Neuronal stem cell (in vitro differentiated cells): Measurements from ENCODE around the gene SHC1.

Source experiments
- DNase-seq: peaks from one replicate; pipeline ENCODE4 v3.0.0-alpha.2; 2013; ENCODE audit warnings: low spot score
- H2AFZ ChIP-seq: one replicate; pipeline ENCODE4 v1.6.1; 2013; ENCODE audit warnings: mild to moderate bottlenecking, low read length, inconsistent platforms
- H2AK5ac ChIP-seq: 2 replicates; pipeline ENCODE4 v1.6.1; 2013; ENCODE audit warnings: low read depth, mild to moderate bottlenecking, inconsistent platforms, low read length, moderate library complexity, mixed read lengths
- H2BK120ac ChIP-seq: 2 replicates; pipeline ENCODE4 v1.6.1; 2013; ENCODE audit warnings: low read depth, mild to moderate bottlenecking, inconsistent platforms, low read length, moderate library complexity, mixed read lengths
- H2BK12ac ChIP-seq: one replicate; pipeline ENCODE4 v1.6.1; 2013; ENCODE audit warnings: low read length, inconsistent platforms
- H2BK15ac ChIP-seq: 2 replicates; pipeline ENCODE4 v1.6.1; 2013; ENCODE audit warnings: mild to moderate bottlenecking, low read length, inconsistent platforms, mixed read lengths
- H2BK5ac ChIP-seq: one replicate; pipeline ENCODE4 v1.6.1; 2013; ENCODE audit warnings: inconsistent platforms, mild to moderate bottlenecking, low read length, moderate library complexity
- H3K14ac ChIP-seq: one replicate; pipeline ENCODE4 v1.6.1; 2013; ENCODE audit warnings: low read length, inconsistent platforms
- H3K18ac ChIP-seq: 2 replicates; pipeline ENCODE4 v1.6.1; 2013; ENCODE audit warnings: low read length, inconsistent platforms
- H3K23ac ChIP-seq: 2 replicates; pipeline ENCODE4 v1.6.1; 2013; ENCODE audit warnings: low read depth, mild to moderate bottlenecking, mixed read lengths, low read length, inconsistent platforms; ENCODE audit not compliant: poor library complexity
- H3K27ac ChIP-seq: replicated peaks from 3 replicates; pipeline ENCODE4 v1.5.1; 2013; ENCODE audit warnings: low read length, inconsistent platforms
- H3K27me3 ChIP-seq, 3 experiments: 2 replicates each; pipeline ENCODE4 v1.6.1; 2013; ENCODE audit warnings: low read length in 3 of 3, mild to moderate bottlenecking in 2 of 3, inconsistent platforms in 1 of 3, low read depth in 1 of 3, mixed read lengths in 1 of 3, moderate library complexity in 1 of 3; ENCODE audit not compliant: control insufficient read depth in 3 of 3, insufficient read depth in 3 of 3
- H3K36me3 ChIP-seq, 2 donors: replicated peaks in 1 of 2; 2 replicates each; pipeline ENCODE4 v1.6.1; 2013; ENCODE audit warnings: low read length in 2 of 2; ENCODE audit not compliant: control insufficient read depth in 2 of 2, insufficient read depth in 2 of 2
- H3K4ac ChIP-seq: 2 replicates; pipeline ENCODE4 v1.6.1; 2013; ENCODE audit warnings: inconsistent platforms, mild to moderate bottlenecking, low read length, moderate library complexity
- H3K4me1 ChIP-seq, 2 donors: 1 replicate in 1 of 2; 2 replicates in 1 of 2; pipeline ENCODE4 v1.6.1; 2013; ENCODE audit warnings: low read length in 2 of 2, low read depth in 1 of 2; ENCODE audit not compliant: control insufficient read depth in 2 of 2, insufficient read depth in 1 of 2
- H3K4me2 ChIP-seq: one replicate; pipeline ENCODE4 v1.6.1; 2013; ENCODE audit warnings: mild to moderate bottlenecking, low read length, inconsistent platforms; ENCODE audit not compliant: insufficient read depth, poor library complexity, severe bottlenecking
- H3K4me3 ChIP-seq, 2 donors: 2 replicates each; pipeline ENCODE4 v1.5.1; 2013; ENCODE audit warnings: low read length in 2 of 2, mild to moderate bottlenecking in 2 of 2, inconsistent platforms in 1 of 2, moderate library complexity in 1 of 2
- H3K79me1 ChIP-seq: one replicate; pipeline ENCODE4 v1.6.1; 2013; ENCODE audit warnings: low read depth, mild to moderate bottlenecking, inconsistent platforms, low read length, moderate library complexity
- H3K9ac ChIP-seq: one replicate; pipeline ENCODE4 v1.6.1; 2013; ENCODE audit warnings: mild to moderate bottlenecking, low read depth, low read length, inconsistent platforms; ENCODE audit not compliant: poor library complexity
- H3K9me3 ChIP-seq, 2 donors: replicated peaks in 1 of 2; 2 replicates each; pipeline versions ENCODE3 to v1.6.1; 2013; ENCODE audit warnings: low read length in 2 of 2, mild to moderate bottlenecking in 2 of 2, inconsistent platforms in 1 of 2, low read depth in 1 of 2, mixed read lengths in 1 of 2, moderate library complexity in 1 of 2; ENCODE audit not compliant: control insufficient read depth in 2 of 2, insufficient read depth in 1 of 2
- H4K8ac ChIP-seq: one replicate; pipeline ENCODE4 v1.6.1; 2013; ENCODE audit warnings: low read depth, mild to moderate bottlenecking, inconsistent platforms, low read length, moderate library complexity
- H4K91ac ChIP-seq: one replicate; pipeline ENCODE4 v1.6.1; 2013; ENCODE audit warnings: low read length, low read depth, mild to moderate bottlenecking, inconsistent platforms; ENCODE audit not compliant: poor library complexity
- WGBS, 2 donors: extraction: QIAGEN DNeasy Blood & Tissue Kit; methylation state at CpG; one replicate each; pipeline ENCODE4 v1.1.7; 2013; ENCODE audit warnings: missing lambda C conversion rate in 2 of 2, mixed read lengths in 1 of 2; ENCODE audit not compliant: insufficient read length in 2 of 2, insufficient replicate concordance in 1 of 2; ENCODE audit errors: extremely low coverage in 2 of 2; 5-methylcytosine and 5-hydroxymethylcytosine counted together

SHC1 gene

GRCh38 chr1:154925335-154926170 is 45.0 kb downstream of the SHC1 start:
- Histone ChIP-seq H3K4me1 (peaks cover 0 to 3% of the 10 kb centered on the region in 2 donors), H2BK120ac (no peak overlapping the region), H3K27ac (no peak overlapping the region), H3K18ac (no peak overlapping the region), H2AK5ac (no peak overlapping the region), H3K27me3 (no peaks in the 10 kb centered on the region), H3K9me3 (no peaks in the 10 kb centered on the region), H3K4ac (no peak overlapping the region), H2BK5ac (no peak overlapping the region), H2BK15ac (no peak overlapping the region), H3K14ac (no peak overlapping the region), H3K4me3 (no peak overlapping the region), H4K8ac (no peak overlapping the region), H3K79me1 (no peaks in the 10 kb centered on the region), H3K4me2 (no peak overlapping the region), H4K91ac (no peak overlapping the region), H3K9ac (no peak overlapping the region), H2AFZ (no peak overlapping the region), H3K23ac (no peak overlapping the region), H3K36me3 (peaks cover 21 to 66% of the 10 kb centered on the region in 2 donors), H2BK12ac (no peak overlapping the region)
- WGBS, 2 donors: no CpG with 5 or more reads among the region's 3 CpGs
- DNase-seq: no peak

DNA sequence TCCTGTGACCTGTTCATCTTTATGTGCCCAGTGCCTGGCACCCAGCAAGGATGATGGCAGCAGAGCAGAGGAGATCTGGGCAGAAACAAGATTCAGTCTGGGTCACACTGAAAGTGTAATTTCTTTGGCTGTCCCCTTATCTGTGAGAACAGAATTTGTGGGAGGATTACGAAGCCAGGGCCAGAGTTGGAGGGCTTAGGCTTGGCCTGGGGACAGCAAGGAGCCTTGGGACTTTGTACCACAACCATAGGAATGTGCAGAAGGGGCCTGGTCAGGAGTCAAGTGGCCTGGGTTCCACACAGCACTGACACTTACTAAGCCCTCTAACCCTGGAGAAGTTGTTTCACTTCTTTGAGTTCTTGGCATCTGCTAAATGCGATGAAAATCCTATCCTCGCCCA is 46.9 kb downstream of the SHC1 start:
- Histone ChIP-seq H3K4me3 (no peak overlapping the region), H4K91ac (no peak overlapping the region), H4K8ac (no peak overlapping the region), H3K27ac (no peak overlapping the region), H3K23ac (no peak overlapping the region), H2BK12ac (no peak overlapping the region), H3K4me1 (peaks cover 0 to 3% of the 10 kb centered on the region in 2 donors), H2BK15ac (no peak overlapping the region), H3K79me1 (no peaks in the 10 kb centered on the region), H2AFZ (no peak overlapping the region), H3K18ac (no peak overlapping the region), H3K4me2 (no peak overlapping the region), H3K4ac (no peak overlapping the region), H3K14ac (no peak overlapping the region), H2BK5ac (no peak overlapping the region), H3K36me3 (peaks cover 19 to 55% of the 10 kb centered on the region in 2 donors), H2AK5ac (no peak overlapping the region), H3K9ac (no peak overlapping the region), H2BK120ac (no peak overlapping the region), H3K9me3 (no peaks in the 10 kb centered on the region), H3K27me3 (no peaks in the 10 kb centered on the region)
- whole genome bisulfite sequencing, 2 donors: no CpG with 5 or more reads among the region's 3 CpGs
- DNase-seq: no peak

GRCh38 chr1:154913273-154913672 is 57.3 kb downstream of the SHC1 start:
- no peak overlapping the region for H2AK5ac ChIP-seq
- WGBS, 2 donors: no CpG with 5 or more reads among the region's 3 CpGs
- no peak for DNase-seq

GRCh38 chr1:154912755-154913154 is 57.8 kb downstream of the SHC1 start:
- no peak overlapping the region for H2BK12ac ChIP-seq
- no peaks in the 10 kb centered on the region for H3K4me1 ChIP-seq
- H3K36me3 ChIP-seq: no peaks in the 10 kb centered on the region
- no peak overlapping the region for H3K23ac ChIP-seq
- H3K27me3 ChIP-seq: no peaks in the 10 kb centered on the region
- H3K14ac ChIP-seq: no peak overlapping the region
- no peak overlapping the region for H3K18ac ChIP-seq
- no peaks in the 10 kb centered on the region for H3K79me1 ChIP-seq
- H4K91ac ChIP-seq: no peak overlapping the region
- no peak overlapping the region for H2BK120ac ChIP-seq
- no peak overlapping the region for H2AFZ ChIP-seq
- H2BK5ac ChIP-seq: no peak overlapping the region
- no peak overlapping the region for H3K9ac ChIP-seq
- no peak overlapping the region for H3K4me2 ChIP-seq
- no peak overlapping the region for H2BK15ac ChIP-seq
- no peak overlapping the region for H3K27ac ChIP-seq
- H2AK5ac ChIP-seq: no peak overlapping the region
- peaks cover 9 to 14% of the 10 kb centered on the region in 2 donors for H3K9me3 ChIP-seq
- WGBS, 2 donors: no CpG with 5 or more reads among the region's 2 CpGs
- H3K4me3 ChIP-seq: no peak overlapping the region
- no peak for DNase-seq
- no peak overlapping the region for H3K4ac ChIP-seq
- no peak overlapping the region for H4K8ac ChIP-seq

More at GRCh38 chr1:154913273-154913672, 57.3 kb downstream of the SHC1 start:
- Histone ChIP-seq H3K79me1 (no peaks in the 10 kb centered on the region), H3K4me1 (no peaks in the 10 kb centered on the region), H3K23ac (no peak overlapping the region), H3K4me3 (no peak overlapping the region), H4K91ac (no peak overlapping the region), H3K9me3 (peaks cover 8 to 12% of the 10 kb centered on the region in 2 donors), H4K8ac (no peak overlapping the region), H3K4ac (no peak overlapping the region), H2BK12ac (no peak overlapping the region), H2BK5ac (no peak overlapping the region), H3K4me2 (no peak overlapping the region), H3K27ac (no peak overlapping the region), H3K9ac (no peak overlapping the region), H3K18ac (no peak overlapping the region), H2AFZ (no peak overlapping the region), H2BK15ac (no peak overlapping the region), H3K14ac (no peak overlapping the region), H2BK120ac (no peak overlapping the region), H3K36me3 (no peaks in the 10 kb centered on the region), H3K27me3 (no peaks in the 10 kb centered on the region)
